Upper lobe of left lung (tissue), 4 donors: ENCODE data around the gene SMAP2.

Experiments
- EP300 ChIP-seq, 4 donors: sonication (generic); formaldehyde crosslinking; IDR thresholded peaks; one replicate each; pipeline ENCODE4 v1.5.1; 2017; ENCODE audit warnings: antibody characterized with exemption in 4 of 4, control low read depth in 2 of 4
- POLR2A ChIP-seq, 4 donors: fragments of 450-650 bp; IDR thresholded peaks; one replicate each; pipeline ENCODE4 v1.5.1; 2016 to 2017; ENCODE audit warnings: antibody characterized with exemption in 4 of 4, mild to moderate bottlenecking in 2 of 4
- POLR2AphosphoS5 ChIP-seq, 2 donors: sonication (generic); formaldehyde crosslinking; IDR thresholded peaks; one replicate each; pipeline ENCODE4 v1.5.1; 2017; ENCODE audit warnings: antibody characterized with exemption in 2 of 2
- TF ChIP-seq, protein P1 (sequence below), 6 experiments: fragments of 450-650 bp in 4 of 6; fragments of 200-600 bp in 2 of 6; sonication (generic) in 2 of 6; IDR thresholded peaks; one replicate each; pipeline ENCODE4 v1.5.1; 2016 to 2019; ENCODE audit warnings: antibody characterized with exemption in 6 of 6

DNA sequence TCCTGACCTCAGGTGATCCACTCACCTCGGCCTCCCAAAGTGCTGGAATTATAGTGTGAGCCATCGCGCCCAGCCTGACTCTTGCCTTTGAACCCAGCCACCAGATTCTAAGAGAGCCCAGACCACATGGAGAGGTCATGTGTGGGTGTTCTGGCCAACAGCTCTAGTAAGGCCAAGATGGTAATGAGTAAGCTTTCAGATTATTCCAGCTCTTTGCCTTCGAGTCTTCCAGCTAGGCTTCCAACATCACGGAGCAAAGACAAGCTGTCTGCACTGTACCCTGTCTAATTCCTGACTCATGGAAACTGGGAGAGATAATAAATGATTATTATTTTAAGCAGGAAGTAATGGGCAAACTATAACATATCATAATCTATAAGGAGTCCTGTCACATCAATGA, 61.9 kb downstream of the SMAP2 start:
- TF ChIP-seq, protein P1, sequence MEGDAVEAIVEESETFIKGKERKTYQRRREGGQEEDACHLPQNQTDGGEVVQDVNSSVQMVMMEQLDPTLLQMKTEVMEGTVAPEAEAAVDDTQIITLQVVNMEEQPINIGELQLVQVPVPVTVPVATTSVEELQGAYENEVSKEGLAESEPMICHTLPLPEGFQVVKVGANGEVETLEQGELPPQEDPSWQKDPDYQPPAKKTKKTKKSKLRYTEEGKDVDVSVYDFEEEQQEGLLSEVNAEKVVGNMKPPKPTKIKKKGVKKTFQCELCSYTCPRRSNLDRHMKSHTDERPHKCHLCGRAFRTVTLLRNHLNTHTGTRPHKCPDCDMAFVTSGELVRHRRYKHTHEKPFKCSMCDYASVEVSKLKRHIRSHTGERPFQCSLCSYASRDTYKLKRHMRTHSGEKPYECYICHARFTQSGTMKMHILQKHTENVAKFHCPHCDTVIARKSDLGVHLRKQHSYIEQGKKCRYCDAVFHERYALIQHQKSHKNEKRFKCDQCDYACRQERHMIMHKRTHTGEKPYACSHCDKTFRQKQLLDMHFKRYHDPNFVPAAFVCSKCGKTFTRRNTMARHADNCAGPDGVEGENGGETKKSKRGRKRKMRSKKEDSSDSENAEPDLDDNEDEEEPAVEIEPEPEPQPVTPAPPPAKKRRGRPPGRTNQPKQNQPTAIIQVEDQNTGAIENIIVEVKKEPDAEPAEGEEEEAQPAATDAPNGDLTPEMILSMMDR (IDR thresholded peaks at IDR 0.05), result no peak
- TF ChIP-seq POLR2A (IDR thresholded peaks at IDR 0.05) (no peak), POLR2AphosphoS5 (IDR thresholded peaks at IDR 0.05) (no peak), EP300 (IDR thresholded peaks at IDR 0.05) (no peak)
